Left forelimb (tissue), 1 donor: ENCODE results near the gene RPS29.
"Not testable (repeated sequence)": the region's sequence is repeated elsewhere in the genome, so short reads cannot be mapped to it uniquely, and the experiment has no call there.

Experiments used
- DNase-seq: peaks from one replicate; pipeline ENCODE4 v3.0.0-alpha.2; 2018; ENCODE audit warnings: low spot score

The RPS29 gene

DNA sequence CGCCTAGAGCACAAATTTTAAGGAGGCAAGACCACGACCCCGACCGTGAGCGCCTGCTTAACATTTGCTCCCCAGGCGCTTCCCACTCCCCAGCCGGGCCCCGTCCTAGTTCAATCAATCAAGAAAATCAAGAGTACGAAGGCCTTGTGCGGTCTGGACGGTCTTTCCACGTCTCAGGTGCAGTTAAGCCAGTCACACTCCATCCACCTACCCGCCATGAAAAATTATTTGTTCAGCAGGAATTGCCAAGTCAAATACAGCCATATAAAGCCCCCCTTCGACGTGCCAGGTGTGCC, 12.0 kb upstream of the RPS29 start:
- no peak for DNase-seq

GRCh38 chr14:49594347-49595091, 8.3 kb upstream of the RPS29 start:
- DNase-seq: no peak

- DNase-seq: no peak
Observed at GRCh38 chr14:49593016-49593415, 6.8 kb upstream of the RPS29 start.

DNA sequence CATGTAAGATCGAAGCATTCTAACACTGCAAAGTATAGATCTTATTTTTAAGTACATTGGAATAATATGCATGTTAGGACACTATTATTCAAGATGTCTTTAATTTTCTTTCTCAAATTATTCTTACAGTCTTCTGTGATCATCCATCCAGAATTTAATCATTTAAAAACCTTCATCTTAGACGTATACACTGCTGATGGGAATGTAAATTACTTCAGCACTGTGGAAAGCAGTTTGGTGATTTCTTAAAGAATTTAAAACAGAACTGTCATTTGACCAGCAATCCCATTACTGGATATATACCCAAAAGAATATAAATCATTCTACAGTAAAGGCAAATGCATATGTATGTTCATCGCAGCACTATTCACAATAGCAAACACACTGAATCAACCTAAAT, 3.2 kb upstream of the RPS29 start:
- DNase-seq: no peak

- no peak for DNase-seq
Observed at GRCh38 chr14:49586673-49587460, 687 bp upstream of the RPS29 start.

- DNase-seq: not testable (repeated sequence)
Observed at GRCh38 chr14:49584981-49585640, 1.1 kb downstream of the RPS29 start.

- no peak for DNase-seq
Observed at GRCh38 chr14:49584058-49584457, 2.1 kb downstream of the RPS29 start.

GRCh38 chr14:49583629-49584028, 2.6 kb downstream of the RPS29 start:
- DNase-seq: no peak

- no peak for DNase-seq
Observed at GRCh38 chr14:49582113-49582977, 3.8 kb downstream of the RPS29 start.

GRCh38 chr14:49581209-49582112, 4.7 kb downstream of the RPS29 start:
- DNase-seq: no peak

DNA sequence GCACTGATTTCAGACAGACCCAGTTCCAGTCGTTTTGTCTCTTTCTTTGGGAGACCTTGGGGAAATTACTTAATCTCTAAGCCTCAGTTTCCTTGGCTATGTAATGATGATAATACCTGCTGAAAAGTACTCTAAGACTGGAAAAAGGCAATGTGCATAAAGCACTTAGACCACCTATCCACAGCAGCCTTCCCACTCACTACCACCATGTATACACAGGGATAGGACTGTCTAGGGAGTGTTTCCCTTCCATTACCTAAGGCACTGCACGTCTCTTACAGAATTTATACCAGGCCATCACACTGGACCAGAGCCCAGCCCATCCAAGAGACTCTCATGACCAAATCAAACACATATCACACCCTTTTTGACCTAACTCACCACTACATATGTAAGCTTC, 6.3 kb downstream of the RPS29 start:
- DNase-seq: no peak

DNA sequence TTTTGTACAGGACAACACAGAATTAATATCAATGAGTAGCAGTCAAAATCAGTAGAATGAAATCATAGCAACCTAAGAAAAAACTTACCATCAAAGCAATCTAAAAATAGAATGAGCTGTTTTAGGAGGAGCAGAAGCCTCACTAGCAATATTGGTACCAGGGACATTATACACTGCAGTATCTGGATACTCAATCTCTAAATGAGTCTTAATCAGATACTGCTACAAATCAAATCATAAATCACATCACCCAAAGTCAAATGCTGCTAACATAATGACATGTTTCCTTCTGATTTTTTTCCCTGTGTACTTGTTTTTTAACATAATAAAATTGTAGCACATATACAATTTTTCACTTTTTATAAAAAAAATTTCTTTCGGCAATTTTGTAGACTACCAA, 8.0 kb downstream of the RPS29 start:
- DNase-seq: no peak

DNA sequence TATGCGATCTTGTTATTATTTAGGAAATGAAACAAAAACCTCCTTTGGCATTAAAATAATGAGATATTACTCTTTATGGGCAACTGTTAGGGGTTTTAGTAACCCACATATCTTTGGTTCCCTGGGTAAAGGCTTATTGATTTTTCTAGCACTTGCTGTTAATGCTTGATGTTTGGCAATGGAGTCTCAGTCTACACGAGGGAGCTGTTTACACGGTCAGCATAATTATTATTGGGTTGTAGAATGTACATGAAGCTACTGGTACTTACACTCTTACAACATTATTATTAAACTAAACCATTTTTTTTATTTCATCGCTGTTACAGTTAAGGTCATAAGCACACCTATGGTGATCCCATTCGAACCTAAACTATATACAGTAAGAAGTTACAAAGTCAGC, 12.1 kb downstream of the RPS29 start:
- DNase-seq: no peak

DNA sequence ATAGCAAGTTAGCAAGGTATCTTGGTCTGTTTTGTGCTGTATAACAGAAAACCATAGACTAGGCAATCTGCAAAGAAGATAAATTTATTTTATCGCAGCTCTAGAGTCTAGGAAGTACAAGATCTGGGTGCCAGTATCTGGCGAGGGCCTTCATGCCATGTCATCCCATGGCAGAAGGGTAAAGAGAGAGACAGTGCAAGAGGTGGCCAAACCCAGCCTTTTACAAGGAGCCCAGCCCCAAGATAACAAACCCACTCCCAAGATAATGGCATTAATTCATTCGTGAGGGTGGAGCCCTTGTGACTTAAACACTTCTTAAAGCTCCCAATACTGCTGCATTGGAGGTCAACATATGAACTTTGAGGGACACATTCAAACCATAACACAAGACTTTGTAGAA, 16.9 kb downstream of the RPS29 start:
- DNase-seq: no peak

DNA sequence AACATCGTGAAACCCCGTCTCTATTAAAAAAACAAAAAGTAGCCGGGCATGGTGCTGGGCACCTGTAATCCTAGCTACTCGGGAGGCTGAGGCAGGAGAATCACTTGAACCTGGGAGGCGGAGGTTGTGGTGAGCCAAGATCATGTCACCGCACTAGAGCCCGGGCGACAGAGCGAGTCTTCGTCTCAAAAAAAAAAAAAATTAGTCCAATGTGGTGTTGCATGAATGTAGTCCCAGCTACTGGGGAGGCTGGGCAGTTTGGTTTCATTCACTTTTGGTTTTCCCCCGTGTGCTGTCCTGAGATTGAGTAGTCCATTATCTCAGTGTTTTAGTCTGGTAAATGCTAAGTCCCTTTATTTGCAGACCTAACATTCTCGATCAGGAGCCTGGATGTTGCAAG, 19.5 kb downstream of the RPS29 start:
- DNase-seq: no peak

DNA sequence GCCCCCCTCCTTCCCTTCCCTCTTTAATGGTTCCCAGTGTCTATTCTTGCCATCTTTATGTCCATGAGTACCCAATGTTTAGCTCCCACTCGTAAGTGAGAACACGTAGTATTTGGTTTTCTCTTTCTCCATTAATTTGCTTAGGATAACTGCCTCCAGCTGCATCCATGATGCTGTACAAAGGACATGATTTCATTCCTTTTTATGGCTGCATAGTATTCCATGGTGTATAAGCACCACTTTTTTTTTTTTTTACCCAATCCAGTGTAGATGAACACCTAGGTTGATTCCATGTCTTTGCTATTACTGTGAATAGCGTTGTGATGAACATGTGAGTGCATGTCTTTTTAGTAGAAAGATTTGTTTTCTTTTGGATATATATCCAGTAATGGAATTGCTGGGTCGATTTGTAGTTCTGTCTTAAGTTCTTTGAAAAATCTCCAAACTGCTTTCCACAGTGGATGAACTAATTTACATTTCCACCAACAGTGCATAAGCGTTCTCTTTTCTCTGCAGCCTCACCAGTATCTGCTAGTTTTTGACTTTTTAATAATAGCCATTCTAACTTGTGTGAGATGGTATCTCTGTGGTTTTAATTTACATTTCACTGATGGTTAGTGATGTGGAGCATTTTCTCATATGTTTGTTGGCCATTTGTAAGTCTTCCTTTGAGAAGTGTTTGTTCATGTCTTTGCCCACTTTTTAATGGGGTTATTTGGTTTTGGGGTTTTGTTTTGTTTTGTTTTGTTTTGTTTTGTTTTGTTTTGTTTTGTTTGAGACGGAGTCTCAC, 26.0 kb downstream of the RPS29 start:
- no peak for DNase-seq

DNA sequence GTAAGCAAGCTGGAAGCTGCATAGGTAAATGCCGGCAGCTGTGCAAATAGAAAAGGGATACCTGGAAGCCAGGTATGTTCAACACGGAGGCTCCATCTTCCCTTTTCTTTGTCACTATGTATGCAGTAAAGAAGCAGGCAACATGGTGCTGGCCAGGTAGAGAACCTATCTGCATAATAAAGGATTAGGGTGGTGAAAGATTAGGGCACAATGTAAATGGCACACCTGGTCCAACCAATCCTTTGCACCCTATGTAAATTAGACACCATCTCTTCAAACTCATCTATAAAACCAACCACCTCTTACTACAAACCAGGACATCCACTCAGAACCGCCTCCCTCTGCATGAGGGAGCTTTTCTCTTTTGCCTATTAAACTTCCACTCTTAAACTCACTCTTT, 32.3 kb downstream of the RPS29 start:
- no peak for DNase-seq

- no peak for DNase-seq
Observed at GRCh38 chr14:49553106-49553505, 33.1 kb downstream of the RPS29 start.

DNA sequence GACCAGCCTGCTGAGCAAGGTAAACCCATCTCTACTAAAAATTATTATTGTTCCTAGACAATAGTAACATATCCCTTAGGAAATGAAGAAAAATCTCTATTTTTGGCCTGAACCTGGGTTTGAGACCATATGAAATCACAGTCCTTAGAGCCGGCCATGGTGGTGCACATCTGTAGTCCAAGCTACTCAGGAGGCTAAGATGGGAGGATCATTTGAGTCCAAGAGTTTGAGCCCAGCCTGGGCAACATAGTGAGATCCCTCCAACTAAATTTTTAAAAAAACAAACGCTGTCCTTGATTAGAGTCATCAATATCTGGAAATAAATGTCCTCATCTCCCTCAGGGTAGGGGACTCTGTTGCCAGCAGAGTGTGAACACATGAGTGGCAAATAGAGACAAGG, 34.6 kb downstream of the RPS29 start:
- no peak for DNase-seq
